Measurements from ENCODE around the gene MBD5. TPM values are rescaled to one million over a fixed set of nuclear protein-coding genes. Genes with fewer than 3 reads are reported as not detected.

The MBD5 gene
- total and polyA plus RNA-seq, 12 donors = 5.6 to 61.7 (median 40.5) TPM

DNA sequence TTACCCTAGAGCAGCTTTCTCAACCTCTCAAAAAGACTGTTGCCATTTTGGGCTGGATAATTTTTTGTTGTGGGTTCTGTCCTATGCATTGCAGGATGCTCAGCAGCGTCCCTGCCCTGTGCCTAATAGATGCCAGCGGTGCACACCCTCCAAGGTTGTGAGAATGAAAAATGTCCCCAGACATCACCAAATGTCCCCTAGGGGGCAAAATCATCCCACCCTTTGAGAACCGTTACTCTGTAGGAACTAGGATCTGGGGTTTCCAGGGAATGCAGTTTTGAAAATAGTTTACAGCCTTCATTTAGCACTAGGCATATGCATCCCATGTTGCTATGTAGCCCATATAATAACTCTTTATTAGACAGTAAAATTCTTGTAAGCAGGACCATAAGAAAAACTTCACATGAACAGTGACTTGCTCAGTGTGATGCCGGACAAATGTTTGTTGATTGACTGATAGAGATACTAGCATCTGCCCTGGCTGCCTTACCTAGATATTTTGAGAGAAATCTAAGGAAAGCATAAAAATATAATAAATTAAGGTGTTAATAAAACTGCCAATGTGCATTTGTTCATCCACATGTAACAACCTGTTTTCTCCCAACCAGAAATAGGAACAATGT, 544.5 kb downstream of the MBD5 start:
- H3K9me3 ChIP-seq (replicated peaks in 1 of 3) = no peaks in the 10 kb centered on the region
- DNase-seq = peak in 1 of 7 donors; percentile 13
- TF ChIP-seq CTCF (IDR thresholded peaks at IDR 0.05) = peak in 4 of 6 experiments; percentile 8 to 20 (median 18)
- TF ChIP-seq POLR2A (IDR thresholded peaks at IDR 0.05) = no peak
- H3K4me1 ChIP-seq (replicated peaks in 1 of 2) = no peaks in the 10 kb centered on the region
- 52 to 60% (median 54%) methylated on average over 4 of the region's 4 CpGs for WGBS, 4 donors
- no peak overlapping the region for H3K4me3 ChIP-seq
- no peak overlapping the region for H3K27ac ChIP-seq
- H3K36me3 ChIP-seq (replicated peaks in 1 of 2) = no peaks in the 10 kb centered on the region
- intact Hi-C loops (cut with DNase I) = no loop called here
- H3K27me3 ChIP-seq = no peaks in the 10 kb centered on the region

Small RNAs within 50 kb of the gene (small RNA-seq; reads per million reads assigned to genes)
- 0 reads per million in 2 donors for gene RF00554

Other genes starting within 250 kb of the MBD5 start
- 10 to 100 TPM in 5 of 9 donors, 1 to 10 TPM in 4; 6.5 to 28.1 (median 10.5) TPM for gene ACVR2A, start 176.1 kb upstream of the MBD5 start, total RNA-seq
- gene ACVR2A, start 176.1 kb upstream of the MBD5 start, polyA plus RNA-seq = 1 to 10 TPM; 4.7 to 8.8 (median 6.9) TPM
- 10 to 100 TPM; 19.4 to 87.7 (median 34.7) TPM for gene ORC4, start 354 bp upstream of the MBD5 start, total RNA-seq
- gene ORC4, start 354 bp upstream of the MBD5 start, polyA plus RNA-seq = 10 to 100 TPM in 1 of 3 donors, 1 to 10 TPM in 2; 7.5 to 56.9 (median 8.8) TPM

All from adrenal gland (tissue), 12 donors.